HG02623 (cell line): ENCODE measurements around the gene RUNX3.
A peak's percentile ranks its signal among the peaks of the same experiment; 100 is the strongest.

Experiments
- ATAC-seq: cut with Tn5 transposase; IDR thresholded peaks from one replicate; pipeline ENCODE4 v1.9.1; 2021; ENCODE audit warnings: moderate library complexity; ENCODE audit not compliant: unreplicated experiment

Gene RUNX3

DNA sequence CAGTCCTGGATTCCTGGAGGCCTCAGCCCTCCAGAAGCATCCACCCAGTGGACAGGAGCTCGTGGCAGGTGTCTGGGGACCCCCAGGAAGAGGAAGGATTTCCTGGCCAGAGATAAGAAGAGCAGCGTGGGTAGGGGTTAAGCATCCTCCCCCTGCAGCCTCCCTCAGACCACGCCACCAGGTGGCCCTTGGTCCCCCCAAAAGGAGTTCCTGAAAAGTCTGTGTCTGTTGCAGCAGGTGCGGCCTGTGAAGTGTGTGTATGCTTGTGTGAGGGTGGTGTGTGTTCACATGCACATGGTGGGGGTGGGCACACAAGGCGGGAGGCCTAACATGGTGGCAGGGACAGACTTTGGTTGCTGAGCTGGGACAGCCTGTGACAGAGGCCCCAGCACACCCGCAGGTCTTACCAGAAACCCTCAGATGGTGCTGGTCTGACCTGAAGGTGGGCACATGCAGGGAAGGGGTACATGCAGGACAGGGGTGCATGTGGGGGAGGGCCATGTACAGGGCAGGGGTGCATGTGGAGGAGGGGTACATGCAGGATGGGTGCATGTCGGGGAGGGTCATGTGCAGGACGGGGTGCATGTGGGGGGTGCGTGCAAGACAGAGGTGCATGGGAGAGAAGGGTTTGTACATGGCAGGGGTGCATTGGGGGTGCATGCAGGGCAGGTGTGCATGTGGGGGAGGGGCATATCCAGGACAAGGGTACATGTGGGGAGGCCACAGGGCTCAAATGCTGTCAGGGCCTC, 18.2 kb upstream of the RUNX3 start:
- no peak for ATAC-seq

DNA sequence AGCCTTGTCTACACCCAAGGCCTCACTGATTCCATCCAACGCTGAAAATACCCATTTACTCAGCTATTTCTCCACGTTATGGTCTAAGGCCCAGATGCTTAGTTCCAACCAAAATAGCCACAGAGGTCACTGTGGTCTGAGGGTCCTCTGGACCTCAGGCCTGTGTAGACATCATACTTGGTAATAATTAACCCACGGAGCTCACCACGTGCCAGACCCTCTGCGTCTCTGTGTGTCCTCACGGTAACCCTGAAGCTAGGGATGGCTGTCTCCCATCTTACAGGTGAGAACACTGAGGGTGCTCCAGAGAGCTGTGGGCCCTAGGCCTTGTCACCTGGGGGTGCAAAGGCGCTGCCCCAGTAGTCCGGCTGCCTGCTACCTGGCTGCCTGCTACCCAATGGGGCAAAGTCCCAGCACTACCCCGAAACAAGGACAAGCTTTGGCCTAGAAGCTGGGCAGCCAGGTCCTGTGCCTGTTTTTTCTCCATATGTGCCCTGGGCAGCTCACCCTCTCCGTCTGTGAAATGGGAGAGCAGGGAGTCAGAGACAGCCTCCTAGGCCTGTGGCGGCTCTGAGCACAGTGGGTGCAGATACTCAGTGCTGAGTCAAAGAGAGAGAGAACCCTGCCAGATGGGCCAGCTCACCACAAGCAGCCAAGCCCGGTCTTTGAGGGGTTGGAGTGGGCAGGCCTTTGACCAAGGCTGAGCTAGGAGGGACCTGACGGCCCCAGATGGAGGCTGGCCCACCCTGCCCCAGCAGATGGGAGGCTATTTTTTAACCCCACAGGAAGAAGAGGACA, 17.0 kb upstream of the RUNX3 start:
- ATAC-seq, result peak; percentile 70

DNA sequence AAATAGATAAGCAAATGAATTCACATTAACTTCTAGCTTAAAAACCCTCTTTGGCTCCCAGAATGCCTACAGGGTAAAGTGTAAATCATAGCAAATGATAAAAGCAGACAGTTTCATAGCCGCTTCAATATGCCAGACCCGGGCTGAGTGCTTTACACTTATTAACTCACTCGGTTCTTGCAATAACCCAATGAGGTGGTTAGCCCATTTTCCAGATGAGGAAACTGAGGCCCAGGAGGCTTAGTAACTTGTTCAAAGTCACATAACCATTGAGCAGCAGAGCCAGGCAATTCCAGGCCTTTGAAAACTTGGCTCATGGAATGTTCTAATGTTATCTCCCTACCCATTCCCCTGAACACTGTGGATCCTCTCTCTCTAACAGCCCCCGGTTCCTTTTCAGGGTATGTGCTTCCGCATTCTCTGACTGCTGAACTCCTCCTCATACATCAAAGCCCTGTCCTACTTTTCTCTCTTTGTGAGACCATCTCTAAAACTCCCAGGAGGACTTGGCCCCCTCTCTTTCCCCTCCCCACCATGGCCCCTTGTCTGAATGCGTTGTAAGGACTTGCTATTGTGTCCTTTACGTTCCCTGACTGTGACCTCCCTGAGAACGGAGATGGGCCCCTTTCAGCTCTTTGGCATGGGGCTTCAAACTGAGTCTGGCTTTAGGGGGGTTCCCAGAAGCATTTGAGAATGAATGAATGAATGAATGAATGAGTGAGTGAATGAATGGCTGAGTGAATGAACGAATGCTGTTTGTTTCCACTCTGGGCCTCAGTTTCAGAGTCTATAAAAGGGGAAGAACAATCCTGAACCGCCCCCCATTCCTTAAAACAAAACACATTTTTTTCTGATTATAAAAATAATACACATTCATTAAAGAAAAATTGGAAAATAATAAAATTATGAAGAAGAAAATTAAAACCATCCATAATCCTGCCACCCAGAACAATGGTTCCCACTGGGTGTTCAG, 15.6 kb upstream of the RUNX3 start:
- ATAC-seq, result no peak

DNA sequence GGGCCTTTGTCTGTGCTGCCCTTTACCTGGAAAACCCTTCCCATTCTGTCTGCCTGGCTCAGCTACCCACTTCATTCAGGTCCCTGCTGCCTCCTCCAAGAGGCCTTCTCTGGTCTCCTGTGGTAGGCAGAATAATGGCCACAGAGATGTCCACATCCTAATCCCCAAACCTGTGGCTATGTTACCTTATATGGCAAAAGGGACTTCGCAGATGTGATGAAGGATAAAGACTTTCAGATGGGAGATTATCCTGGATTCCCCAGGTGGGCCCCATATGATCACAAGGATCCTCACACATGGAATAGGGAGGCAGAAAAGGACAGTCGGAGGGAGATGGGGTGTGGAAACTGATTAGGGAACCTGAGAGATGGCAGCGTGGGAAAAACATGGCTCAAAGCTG, 14.2 kb upstream of the RUNX3 start:
- ATAC-seq, result no peak

DNA sequence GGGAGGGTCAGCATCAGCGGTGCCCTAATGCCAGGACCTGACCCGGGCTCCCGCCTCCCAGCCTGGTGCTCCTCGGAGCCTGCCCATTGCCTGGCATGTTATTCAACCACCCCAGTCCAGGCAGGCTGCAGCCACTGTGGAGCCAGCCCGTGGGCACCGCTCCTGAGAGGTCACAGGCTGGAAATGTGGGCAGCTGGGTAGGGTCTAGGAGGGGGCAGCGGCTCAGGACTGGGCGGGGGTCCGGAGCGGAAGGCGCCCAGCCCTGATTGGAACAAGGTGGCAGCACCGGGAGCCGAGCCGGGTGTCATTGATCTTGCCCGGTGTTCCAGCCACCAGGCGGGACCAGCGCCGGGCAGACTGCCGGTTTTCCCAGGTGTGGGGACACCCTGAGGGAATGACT, 12.7 kb upstream of the RUNX3 start:
- ATAC-seq, result no peak

DNA sequence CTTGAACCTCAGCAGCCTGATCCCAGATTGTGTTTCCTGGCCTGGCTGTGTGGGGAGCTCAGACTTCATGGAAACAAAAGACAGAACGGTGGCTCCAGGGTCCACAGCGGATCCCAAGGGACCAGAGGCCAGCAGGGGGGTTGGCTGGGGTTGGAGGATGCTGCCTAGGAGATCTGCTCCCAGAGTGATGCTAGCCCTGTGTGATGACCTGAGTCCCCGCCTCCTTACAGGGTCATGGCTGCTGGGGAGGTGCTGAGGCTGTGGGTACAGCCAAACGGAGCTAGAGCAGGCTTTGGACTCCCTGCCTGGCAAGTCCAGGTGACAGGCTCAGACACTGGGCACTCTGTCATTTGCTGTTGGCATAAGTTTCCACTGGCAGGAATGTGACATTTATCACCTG, 11.5 kb upstream of the RUNX3 start:
- ATAC-seq, result no peak

DNA sequence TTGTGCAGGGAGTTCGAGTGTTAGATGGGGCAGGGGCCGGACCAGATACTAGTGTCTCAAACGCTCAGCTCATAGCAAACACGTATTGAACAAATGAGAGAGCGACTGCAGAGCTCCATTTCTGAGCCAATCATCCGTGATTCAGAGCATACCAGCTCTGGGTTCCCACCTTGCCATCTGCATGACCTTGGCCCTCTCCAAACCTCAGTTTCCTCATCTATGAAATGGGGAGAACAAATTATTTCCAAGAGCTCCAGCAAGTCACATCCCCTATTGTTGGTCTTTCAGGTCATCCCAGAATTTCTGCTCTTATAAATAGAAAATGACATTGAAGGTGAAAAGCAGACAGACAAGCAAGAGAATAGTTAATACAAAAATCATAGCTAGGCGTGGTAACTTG, 10.2 kb upstream of the RUNX3 start:
- ATAC-seq, result no peak

DNA sequence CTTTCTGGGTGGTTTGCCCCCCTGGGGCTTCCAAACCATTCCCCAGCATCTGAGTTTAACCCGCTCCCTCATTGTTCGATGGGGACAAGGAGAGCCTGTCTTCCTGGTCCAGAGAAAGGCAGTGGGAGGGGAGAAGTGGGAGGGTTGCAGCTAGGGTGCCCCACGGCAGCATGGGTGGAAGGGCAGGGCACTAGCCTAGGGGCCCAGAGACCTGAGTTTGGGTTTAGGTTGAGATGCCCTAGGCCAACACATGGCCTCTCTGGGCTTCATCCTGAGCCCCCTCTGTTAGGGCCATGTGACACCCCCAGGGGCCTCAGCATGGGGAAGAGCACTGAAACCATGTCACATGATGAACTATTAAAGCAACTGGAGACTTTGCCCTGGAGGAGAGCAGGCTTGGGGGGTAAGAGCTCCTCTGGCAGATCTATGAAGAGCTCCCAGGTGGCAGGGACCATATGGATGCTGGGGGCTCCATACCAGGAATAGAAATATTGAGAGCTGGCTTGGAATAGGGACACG, 9.7 kb upstream of the RUNX3 start:
- ATAC-seq, result no peak

DNA sequence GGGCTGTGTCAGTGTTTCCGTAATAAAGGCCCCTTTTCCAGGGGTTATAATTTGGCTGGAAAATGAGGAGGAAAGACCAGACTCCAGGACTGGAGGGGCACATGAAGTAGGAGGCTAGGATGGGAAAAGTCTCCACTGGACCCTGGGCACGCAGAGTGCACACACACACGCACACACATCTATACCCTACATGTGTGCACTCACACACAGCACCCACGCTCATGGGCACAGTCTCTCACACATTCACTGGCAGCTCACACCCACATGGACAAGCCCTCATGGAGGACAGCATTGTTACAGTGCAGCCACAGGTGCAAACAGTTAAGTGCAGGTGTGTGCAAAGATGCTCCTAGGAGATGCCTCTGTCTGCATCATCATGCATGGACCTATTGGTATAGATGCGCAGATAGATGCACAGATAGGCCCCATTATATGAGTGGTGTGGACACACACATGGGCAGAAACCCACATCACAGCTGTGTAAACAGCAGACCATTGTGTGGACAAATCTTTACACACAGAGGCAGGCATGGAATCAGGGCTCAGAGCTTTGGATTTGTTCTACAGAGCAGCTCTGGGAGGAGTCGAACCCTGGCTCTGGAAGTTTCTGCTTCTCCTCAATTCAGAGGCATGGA, 9.1 kb upstream of the RUNX3 start:
- no peak for ATAC-seq

DNA sequence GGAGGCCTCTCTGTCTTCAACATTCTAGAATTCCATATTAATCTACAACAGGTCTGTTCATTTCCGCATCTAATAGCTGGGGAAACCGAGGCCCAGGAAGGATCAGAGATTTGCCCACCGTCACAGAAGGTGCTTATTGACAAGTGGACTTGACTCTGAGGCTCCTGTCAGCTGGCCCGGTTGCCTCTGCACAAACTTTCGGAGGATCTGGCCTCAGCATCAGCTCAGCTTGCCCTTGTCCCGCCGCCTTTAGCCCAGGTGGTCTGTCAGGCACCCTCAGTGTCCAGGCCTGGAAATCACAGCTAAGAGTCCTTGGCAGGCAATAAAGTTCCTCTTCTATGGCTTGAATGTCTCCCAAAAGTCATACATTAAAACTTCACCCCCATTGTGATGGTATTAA, 8.2 kb upstream of the RUNX3 start:
- no peak for ATAC-seq

DNA sequence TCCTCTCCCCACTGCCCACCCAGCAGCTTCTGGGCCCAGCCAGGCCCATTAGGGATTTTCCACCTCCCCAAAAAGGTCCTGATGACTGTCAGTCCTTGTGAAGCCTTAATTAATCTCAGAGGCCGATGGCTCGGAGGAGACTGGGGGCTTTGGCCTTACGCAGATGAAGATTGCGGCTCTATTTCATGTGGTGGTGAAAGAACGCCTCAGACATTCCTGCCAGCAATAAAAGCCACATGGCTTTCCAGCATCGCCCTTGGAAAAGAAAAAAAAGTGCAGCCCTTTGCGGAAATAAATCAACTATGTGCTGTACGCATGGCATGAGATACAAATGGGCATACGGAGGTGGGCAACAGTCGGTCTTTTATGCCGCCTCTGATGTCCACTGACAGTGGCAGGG, 6.6 kb upstream of the RUNX3 start:
- no peak for ATAC-seq

DNA sequence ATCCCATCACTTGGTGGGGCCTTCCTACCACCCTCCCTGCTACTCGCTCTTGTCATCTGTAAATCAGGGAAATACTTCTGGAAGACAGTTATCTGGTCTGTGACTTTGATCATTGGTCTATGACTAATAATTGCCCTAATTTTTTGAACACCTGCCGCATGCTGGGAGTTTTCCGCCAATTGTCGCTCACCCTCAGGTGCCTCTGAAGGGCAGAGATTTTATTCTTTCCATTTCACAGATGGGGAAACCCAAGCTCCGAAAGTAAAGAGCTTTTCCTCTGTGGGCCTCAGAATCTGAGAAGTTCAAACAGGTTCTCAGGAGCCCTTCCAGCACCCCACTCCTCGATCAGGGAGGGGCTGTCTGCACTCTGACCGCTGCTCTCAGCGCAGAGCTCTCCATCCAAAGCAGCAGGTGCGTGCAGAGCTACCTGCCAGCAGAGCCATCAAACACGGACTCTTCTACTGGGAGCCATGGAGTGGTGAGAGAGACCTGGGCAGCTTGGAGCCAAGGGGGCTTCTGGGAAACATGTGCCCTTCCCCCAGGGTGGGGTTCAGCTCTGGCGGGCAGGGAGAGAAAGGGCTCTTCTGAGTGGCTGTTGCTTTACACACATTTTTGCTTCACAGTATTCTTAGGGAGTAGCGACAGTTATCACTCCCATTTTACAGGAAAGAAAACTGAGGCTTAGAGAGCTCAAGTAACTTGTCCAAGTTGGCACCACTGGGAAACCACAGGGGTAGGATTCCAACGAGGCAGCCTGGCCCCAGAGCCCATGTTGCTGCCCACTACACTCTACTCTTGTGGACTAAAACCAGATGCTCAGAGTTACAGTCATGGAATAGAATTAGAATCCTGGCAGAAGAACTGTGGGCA, 5.8 kb upstream of the RUNX3 start:
- no peak for ATAC-seq

DNA sequence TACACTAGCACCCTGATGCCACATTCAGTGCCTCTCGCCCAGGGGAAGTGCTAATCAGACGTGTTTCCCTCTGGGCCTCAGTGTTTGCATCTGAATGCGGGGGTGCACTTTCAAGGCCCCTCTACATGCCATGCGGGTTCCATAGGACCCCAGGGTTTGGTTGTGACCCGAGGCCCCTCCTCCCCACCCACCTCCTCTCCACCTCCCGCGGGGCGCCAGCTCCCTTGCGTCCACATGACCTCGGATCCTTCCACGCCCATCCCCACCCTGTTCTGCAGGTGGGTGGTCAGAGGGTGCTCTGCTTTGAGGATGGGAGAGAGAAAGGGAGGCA, 5.1 kb upstream of the RUNX3 start:
- no peak for ATAC-seq

DNA sequence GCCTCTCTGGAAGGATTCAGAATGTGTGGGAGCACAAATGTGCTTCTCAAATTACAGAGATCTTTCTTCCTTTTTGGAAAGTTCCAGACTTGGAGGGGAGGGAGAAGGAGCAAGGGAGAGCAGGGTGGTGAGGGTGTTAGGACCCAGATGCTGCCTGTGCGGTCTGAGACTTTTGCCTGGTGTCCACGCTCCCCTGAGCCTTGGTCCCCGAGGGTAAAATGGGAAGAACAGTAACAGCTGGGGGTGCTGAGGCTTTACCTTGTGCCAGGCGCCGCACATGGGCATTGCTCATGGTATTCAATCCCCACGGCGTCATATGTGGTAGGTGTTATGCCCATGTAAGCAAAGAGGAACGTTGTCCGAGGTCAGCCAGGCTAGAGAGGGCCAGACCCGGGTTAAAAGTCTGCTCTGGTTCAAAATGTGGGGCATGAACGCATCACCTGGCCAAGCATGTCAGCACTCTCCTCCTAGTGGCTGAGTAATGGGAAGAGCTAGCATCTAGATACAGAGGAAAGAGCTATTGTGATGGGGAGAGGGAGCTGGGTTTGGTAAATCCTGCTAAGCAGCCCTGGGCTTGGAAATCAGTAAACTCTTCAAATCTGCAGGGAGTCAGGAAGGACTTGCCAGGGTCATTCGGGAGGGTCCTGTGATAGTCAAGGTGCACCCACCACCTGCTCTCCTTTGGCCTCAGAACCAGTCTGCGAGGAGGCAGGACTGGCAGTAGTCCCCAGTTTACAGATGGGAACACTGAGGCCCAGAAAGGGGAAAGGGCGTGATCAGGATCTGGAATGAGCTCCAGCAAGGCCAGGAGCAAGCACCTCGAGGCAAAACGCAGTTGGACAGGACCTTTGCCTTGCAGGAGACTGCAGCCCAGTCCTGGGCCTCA, 4.5 kb upstream of the RUNX3 start:
- ATAC-seq, result no peak

DNA sequence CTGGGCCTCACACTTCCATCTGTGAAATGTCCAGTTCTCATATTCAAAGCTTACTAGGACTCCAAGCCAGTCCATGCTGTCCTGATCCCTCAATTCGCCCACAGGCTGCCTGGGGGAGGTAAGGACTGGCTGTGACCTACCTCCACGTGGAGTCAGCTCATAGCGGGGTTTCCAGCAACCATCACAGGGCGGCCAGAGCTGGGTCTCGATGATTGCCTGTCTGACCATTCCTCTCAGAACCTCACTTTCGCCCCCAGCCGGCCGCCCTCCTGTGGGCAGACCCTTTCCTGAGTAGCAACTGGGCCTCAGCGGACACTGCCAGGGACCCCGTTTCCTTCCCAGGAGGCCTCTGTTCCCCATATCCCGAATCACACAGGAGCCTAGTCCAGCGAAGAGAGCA, 3.4 kb upstream of the RUNX3 start:
- ATAC-seq, result no peak

DNA sequence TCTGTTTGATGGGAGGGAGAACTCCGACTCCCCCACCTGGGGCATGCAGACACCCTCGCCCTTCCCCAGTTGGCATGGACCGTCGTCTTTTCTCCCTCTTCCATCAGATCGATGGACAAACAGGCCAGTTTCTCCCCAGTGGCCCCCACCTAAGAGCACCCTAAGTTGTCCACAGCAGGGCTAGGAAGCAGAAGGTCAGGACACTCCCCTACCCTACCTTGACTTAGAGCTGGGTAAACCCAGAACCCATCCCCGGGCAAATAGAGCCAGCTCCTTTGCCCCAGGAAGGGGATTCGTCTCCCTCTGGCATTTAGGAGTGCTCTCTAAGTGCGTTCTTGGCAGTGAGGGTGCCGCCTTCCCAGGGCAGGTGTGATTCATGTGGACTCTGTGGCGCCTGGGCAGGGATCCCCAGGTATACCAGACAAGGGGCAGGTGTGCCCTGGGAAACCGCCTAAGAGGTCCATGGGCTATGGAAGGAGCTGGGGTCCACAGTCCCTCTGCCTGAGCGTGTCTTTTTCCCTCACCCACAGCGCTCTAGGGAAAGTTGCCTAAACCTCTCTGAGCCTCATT, 2.7 kb upstream of the RUNX3 start:
- ATAC-seq, result no peak

DNA sequence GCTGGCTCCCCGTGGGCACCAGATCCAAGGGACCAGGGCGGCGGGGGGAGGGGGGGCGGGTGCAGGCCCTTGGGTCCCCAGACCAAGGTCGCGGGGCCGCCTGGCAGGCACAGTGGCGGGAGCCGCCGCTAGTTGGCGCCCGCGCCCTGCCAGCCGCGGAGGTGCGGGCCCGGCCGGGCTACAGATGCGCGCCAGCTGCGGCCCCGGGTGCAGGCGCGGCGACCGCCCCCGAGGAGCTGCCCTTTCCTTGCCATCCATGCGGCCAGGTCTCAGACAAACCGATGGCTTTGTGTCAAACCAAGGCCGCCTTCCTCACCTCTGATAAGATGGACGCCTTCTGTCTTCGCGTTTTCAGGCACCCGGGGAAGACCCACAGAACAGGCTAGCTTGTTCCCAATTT, 2.2 kb upstream of the RUNX3 start:
- no peak for ATAC-seq

DNA sequence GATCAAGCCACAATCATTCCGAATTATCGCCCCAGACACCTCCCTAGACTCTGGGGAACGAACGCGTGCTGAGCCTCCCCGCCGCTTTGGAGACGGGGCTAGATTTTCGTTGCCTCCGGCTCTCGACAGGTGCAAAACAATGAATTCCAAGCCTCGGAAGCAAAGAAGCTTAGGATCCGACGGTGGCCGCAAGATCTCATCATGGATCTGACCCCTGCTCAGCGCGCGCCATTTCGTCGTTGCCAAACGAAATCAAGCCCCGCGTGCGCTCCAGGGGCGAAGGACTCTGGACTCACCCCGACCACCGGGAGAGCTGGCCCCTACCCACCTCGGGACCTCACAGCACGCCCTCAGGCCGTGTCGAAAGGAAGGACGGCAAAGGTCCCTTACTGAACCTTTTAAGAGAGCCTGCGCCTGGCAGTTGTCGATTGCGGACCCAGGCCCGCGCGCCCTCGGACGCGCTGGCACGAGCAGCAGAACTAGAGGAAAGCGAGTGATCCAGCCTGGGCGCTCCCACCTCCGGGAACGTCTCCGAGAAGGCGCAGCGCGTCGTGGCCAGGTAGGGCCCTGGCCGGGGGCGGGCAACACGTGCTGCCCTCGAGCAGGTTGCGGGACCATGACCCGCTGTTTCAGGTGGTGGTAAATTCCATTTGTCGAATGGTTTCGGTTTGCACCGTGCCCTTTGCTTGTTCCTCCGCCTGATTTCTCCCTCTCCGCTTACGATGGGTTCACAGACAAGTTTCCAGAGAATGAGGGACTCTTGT, 1.6 kb upstream of the RUNX3 start:
- no peak for ATAC-seq
